ENCODE results near the gene THUMPD2.

Gene THUMPD2

GRCh38 chr2:39718483-39718882 lies 60.6 kb downstream of the THUMPD2 start:
- DNase-seq (ENCODE audit: low read depth) = no peak

- no peak for DNase-seq (ENCODE audit: low read depth)
These were observed 62.0 kb downstream of the THUMPD2 start for GRCh38 chr2:39717067-39717466.

DNA sequence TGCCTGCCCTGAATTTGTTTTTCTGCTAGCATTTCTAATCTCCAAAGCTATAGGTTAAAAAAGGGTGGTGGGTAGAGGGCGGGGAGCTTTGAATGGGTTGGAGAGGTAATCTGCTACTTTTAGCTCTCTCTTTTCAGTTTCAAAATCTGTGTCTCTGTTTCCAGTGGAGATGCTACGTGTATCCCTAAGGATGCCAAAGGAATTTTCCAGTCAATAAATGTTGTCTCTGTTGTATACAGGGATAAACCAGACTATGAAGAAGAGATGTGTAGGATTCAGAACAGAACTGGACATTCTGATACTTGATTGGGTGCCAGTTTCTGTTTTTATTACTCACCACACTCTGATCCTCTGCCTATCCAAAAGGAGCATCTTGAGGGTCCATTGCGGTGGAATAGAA lies 63.2 kb downstream of the THUMPD2 start:
- no peak for DNase-seq (ENCODE audit: low read depth)

- no peak for DNase-seq (ENCODE audit: low read depth)
These were observed 64.0 kb downstream of the THUMPD2 start for GRCh38 chr2:39715095-39715494.

GRCh38 chr2:39712953-39713352 lies 66.1 kb downstream of the THUMPD2 start:
- DNase-seq (ENCODE audit: low read depth) = no peak

GRCh38 chr2:39710807-39711206 lies 68.3 kb downstream of the THUMPD2 start:
- DNase-seq (ENCODE audit: low read depth) = no peak

- no peak for DNase-seq (ENCODE audit: low read depth)
These were observed 71.1 kb downstream of the THUMPD2 start for GRCh38 chr2:39708003-39708402.

DNA sequence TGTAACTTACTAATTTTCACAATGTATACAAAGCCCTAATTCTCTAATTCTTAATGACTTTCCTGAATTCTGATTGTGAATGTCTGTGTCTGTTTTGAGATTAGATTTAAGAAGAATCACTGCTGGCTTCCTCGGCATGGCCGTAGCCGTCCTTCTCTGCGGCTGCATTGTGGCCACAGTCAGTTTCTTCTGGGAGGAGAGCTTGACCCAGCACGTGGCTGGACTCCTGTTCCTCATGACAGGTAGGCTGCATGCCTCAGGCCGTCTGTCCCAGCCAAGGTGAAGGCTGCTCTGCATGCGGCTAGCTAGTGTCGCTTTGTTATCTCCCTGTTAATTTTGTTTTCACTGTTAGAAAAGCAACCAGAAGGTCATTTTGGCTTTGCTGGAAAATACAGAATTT lies 72.1 kb downstream of the THUMPD2 start:
- DNase-seq (ENCODE audit: low read depth) = no peak

GRCh38 chr2:39706312-39706711 lies 72.7 kb downstream of the THUMPD2 start:
- no peak for DNase-seq (ENCODE audit: low read depth)

- DNase-seq (ENCODE audit: low read depth) = no peak
These were observed 73.4 kb downstream of the THUMPD2 start for GRCh38 chr2:39705638-39706037.

DNA sequence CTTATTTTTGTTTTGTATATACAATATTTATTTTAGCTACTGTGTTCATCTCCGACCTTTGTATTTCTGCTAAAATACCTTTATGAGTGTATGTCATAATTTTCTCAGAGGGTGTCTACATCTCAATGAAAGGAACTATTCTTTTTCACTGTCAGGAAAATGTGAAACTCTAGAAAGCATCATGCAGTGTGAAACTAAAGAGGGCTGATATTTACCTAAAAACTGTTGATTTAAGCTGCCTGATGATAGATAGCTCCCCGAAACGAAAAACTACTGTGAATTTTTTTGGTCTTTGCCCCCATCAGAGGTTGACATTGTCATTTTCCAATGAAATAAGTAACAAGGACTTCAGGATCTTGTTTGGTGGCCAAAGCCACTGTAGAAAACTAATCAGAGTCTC lies 74.5 kb downstream of the THUMPD2 start:
- DNase-seq (ENCODE audit: low read depth) = no peak

DNA sequence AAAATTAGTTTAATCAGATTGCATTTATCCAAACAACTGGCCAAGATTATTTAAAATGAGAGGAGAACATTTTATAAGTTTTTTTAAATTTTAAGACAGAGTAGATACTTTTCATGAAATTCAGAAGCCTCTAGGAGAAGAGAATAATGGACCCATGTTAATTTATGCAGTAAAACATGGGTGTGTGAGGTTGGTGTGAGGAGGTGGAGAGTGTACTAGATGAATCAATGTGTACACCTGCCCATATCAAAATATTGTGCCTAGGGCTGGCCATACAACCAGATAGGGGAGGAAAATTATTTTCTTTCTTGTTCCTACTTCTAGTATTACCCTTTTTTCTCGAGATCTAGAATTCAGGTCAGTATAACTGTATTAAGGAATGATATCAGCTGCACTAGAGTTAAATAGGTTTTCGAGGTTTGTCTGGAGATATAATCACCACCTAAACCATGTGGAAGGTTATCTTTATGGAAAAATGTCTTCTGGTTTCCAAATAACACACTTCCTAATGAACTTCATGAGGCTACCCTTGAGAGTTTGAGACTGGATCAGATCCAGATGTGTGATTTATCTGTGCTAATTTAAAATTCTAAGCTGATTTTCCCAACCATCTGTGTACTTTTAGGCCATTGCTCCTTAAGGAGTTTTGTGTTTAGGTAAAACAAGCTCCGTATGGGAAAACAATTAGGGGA lies 75.7 kb downstream of the THUMPD2 start:
- no peak for DNase-seq (ENCODE audit: low read depth)

GRCh38 chr2:39701137-39701536 lies 77.9 kb downstream of the THUMPD2 start:
- no peak for DNase-seq (ENCODE audit: low read depth)

DNA sequence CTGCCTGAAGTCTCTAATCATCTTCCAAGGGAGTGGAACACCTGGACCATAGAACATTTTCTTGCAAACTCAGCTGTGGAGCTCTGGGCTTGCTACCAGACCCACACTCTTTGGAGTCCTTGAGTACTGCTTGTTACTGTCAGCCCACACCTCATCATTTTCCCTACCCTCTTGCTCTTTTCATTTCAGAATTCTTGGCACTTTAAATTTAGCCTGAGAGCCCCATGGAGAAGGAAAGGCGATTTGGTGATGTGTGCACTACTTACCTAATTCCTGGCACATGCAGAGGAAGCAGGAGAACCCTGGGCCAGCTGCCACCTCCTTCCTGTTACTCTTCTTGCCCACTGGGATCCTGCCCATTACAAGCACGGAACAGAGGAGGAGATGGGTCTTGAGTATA lies 81.6 kb downstream of the THUMPD2 start:
- no peak for DNase-seq (ENCODE audit: low read depth)

DNA sequence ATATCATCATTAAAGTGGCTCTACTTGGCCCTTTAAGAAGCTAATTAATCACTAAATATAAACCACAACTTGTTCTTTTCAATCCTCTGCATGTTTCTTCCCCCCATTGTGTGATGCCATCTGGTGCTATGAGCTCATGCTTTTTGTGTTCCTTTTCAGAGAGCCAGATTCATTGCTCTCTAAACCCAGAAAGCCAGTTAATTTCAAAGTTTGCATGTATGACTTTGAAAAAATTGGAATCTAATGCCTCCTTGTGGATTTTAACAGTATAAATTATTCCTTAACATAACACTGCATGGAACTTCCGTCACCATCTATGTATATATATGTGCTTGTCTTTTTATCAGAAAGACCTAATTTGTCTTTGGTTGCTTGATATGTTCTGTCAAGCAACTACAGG lies 82.2 kb downstream of the THUMPD2 start:
- peak; percentile 72 for DNase-seq (ENCODE audit: low read depth)

- peak; percentile 44 for DNase-seq (ENCODE audit: low read depth)
These were observed 82.9 kb downstream of the THUMPD2 start for GRCh38 chr2:39696101-39696553.

- DNase-seq (ENCODE audit: low read depth) = no peak
These were observed 85.8 kb downstream of the THUMPD2 start for GRCh38 chr2:39693245-39693644.

DNA sequence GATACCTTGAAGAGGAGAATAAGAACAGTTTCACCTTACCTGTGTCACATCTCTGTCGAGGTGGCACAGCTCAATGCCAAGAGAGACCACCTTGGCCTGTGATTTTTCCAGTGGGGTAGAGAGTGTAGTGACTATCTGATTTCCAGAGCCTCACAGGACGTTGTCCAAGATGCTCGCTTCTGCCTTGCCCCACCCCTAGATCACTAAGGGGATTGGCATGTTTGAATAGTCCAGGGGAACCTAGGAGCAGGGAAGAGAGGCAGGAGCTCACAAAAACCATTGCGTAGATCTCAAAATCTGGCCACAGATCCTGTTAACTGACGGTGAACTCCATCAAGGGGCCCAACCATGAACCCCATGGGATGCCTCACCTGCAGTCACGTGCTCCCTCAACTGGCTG lies 89.2 kb downstream of the THUMPD2 start:
- peak; percentile 10 for DNase-seq (ENCODE audit: low read depth)

DNA sequence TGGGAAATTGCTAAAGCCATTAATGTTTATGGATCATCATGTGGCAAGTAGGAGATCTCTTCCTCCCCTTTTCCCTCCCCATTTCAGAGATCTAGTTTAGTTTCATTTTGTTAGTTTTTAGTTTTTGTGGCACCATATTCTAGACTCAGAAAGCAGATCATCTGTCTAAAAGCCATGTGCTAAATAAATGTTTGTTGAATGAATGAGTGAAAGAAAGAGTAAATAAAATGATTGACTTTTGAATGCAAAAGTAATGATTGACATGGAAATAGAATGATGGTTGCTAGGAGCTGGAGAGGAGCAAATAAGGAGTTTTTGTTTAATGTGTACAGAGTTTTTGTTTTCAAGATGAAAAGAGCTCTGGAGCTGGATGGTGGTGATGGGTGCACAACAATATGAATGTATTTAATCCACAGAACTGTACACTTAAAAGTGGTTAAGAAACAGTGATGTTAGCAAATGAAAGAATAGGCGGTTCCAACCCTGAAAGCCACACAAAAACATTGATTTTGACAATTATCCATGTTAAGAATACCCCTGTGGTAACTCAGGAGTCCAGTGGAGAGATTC lies 89.7 kb downstream of the THUMPD2 start:
- no peak for DNase-seq (ENCODE audit: low read depth)

DNA sequence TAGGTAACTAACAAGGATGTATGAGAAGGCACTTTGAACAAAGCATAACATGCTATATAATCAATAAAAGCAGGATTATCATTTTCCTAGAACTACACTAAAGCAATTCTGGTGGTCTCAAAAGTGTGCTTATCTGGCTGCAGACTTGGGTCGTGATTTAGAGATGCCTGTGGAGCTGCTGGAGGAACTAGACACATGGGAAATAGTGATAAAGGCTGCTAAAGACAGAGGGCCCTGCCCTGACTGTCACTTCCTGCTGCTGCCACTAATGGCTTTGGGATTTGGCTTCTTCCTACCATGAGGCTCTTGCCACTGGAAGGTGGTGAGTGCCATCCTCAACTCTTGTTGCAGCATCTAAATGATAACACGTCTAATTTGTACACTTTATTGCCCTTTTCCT lies 90.9 kb downstream of the THUMPD2 start:
- peak; percentile 25 for DNase-seq (ENCODE audit: low read depth)

- no peak for DNase-seq (ENCODE audit: low read depth)
These were observed 92.6 kb downstream of the THUMPD2 start for GRCh38 chr2:39686456-39686855.
